Mammary epithelial cell (primary cell): ENCODE data around the gene RIBC2.

Source experiments
- EZH2 ChIP-seq: IDR thresholded peaks from 2 replicates; pipeline ENCODE4 v1.6.1; 2012; ENCODE audit warnings: low read length, inconsistent platforms, borderline replicate concordance
- TF ChIP-seq, protein P1 (sequence below), 2 donors: IDR thresholded peaks in 1 of 2; conservative IDR thresholded peaks in 1 of 2; 2 replicates each; pipeline ENCODE4 v1.5.1; 2011 to 2012; ENCODE audit warnings: inconsistent platforms in 2 of 2, low read length in 2 of 2, mild to moderate bottlenecking in 2 of 2, control low read depth in 1 of 2, low read depth in 1 of 2; ENCODE audit not compliant: insufficient read depth in 1 of 2; ENCODE audit errors: extremely low read depth in 1 of 2

DNA sequence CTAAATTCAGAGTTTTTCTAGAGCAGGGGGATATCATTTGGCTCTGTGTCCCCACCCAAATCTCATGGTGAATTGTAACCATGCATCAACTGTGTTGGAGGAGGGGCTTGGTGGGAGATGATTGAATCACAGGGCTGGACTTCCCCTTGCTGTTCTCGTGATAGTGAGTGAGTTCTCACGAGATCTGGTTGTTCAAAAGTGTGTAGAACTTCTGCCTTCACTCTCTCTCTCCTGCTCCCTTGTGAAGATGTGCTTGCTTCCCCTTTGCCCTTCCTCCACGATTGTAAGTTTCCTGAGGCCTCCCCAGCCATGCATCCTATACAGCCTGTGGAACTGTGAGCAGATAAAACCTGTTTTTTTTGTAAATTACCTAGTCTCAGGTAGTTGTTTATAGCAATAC lies 67.2 kb downstream of the RIBC2 start:
- TF ChIP-seq, protein P1, sequence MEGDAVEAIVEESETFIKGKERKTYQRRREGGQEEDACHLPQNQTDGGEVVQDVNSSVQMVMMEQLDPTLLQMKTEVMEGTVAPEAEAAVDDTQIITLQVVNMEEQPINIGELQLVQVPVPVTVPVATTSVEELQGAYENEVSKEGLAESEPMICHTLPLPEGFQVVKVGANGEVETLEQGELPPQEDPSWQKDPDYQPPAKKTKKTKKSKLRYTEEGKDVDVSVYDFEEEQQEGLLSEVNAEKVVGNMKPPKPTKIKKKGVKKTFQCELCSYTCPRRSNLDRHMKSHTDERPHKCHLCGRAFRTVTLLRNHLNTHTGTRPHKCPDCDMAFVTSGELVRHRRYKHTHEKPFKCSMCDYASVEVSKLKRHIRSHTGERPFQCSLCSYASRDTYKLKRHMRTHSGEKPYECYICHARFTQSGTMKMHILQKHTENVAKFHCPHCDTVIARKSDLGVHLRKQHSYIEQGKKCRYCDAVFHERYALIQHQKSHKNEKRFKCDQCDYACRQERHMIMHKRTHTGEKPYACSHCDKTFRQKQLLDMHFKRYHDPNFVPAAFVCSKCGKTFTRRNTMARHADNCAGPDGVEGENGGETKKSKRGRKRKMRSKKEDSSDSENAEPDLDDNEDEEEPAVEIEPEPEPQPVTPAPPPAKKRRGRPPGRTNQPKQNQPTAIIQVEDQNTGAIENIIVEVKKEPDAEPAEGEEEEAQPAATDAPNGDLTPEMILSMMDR (conservative IDR thresholded peaks at IDR 0.05 in 1 of 2, IDR thresholded peaks at IDR 0.05 in 1 of 2; ENCODE audit: extremely low read depth in 1 of 2, insufficient read depth in 1 of 2, low read depth in 1 of 2, low read length in 2 of 2): no peak
- no peak for TF ChIP-seq EZH2
